GM21526 (cell line): ENCODE results near the gene EBP.
A peak's percentile ranks its signal among the peaks of the same experiment; 100 is the strongest.
"Not testable (repeated sequence)": the region's sequence is repeated elsewhere in the genome, so short reads cannot be mapped to it uniquely, and the experiment has no call there.

Source experiments
- ATAC-seq: cut with Tn5 transposase; IDR thresholded peaks from one replicate; pipeline ENCODE4 v1.9.1; 2021; ENCODE audit warnings: moderate library complexity; ENCODE audit not compliant: unreplicated experiment, low FRiP score

EBP gene

DNA sequence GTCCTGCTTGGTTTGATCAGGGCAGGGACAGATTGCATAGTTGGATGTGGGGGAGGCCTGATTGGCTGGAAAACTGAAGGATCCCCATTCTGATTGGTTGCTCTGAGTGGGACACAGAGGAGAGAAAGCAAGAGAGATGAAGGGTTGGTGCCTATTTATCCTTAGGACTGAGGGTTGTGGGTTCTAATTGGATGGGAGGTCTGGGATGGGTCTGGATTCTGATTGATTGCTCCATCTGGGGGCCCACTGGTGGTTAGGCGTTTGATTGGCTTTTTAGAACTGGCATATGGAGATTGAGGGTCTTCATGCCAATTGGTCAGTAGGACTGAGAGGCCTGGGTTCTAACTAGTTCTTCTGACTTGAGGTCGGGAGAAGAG is 644 bp upstream of the EBP start:
- no peak for ATAC-seq

DNA sequence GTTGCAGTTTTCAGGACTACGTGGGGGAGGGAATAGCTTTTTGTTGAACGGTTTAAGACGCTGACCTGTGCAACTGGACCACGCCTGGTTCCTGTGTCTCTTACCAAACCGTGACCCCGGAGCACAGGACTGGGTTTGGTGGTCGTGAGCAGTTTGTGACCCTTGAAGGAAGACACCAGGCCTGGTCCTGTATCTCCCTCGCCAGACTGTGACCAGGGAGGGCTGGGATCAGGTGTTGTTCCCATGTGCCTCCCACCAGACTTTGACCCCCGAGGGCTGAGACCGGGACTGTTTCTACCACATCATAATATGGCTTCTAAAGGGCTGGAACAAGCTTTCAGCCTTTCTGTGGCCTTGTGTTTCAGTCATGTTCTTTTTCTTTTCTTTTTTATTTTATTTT is 683 bp downstream of the EBP start:
- ATAC-seq = no peak

DNA sequence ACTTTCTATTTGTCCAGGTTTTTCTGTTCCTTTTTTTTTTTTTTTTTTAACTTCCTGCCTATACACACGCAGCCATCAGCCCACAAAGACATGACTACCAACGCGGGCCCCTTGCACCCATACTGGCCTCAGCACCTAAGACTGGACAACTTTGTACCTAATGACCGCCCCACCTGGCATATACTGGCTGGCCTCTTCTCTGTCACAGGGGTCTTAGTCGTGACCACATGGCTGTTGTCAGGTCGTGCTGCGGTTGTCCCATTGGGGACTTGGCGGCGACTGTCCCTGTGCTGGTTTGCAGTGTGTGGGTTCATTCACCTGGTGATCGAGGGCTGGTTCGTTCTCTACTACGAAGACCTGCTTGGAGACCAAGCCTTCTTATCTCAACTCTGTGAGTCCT is 2.1 kb downstream of the EBP start:
- no peak for ATAC-seq

DNA sequence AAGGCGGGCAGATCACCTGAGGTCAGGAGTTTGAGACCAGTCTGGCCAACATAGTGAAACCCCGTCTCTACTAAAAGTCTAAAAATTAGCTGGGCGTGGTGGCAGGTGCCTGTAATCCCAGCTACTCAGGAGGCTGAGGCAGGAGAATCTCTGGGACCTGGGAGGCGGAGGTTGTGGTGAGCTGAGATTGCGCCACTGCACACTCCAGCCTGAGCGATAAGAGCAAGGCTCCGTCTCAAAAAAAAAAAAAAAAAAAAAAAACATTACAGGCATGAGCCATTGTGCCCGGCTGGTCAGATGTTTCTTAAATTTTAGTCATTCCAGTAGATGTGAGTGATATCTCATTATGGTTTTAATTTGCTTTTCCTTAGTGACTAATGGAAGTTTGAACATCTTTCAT is 4.2 kb downstream of the EBP start:
- ATAC-seq = not testable (repeated sequence)

DNA sequence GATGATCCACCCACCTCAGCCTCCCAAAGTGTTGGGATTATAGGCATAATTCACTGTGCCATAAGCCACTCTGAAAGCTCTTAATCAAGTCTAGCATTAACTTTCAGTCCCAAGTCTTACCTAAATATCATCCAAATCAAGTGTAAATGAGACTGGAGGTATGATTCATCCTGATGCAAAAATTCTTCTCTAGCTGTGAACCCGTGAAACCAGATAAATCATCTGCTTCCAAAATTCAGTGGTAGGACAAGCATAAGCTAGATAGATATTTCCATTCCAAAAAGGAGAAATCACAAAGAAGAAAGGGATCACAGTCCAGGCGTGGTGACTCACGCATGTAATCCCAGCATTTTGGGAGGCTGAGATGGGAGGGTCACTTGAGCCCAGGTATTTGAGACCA is 9.1 kb downstream of the EBP start:
- ATAC-seq = no peak

DNA sequence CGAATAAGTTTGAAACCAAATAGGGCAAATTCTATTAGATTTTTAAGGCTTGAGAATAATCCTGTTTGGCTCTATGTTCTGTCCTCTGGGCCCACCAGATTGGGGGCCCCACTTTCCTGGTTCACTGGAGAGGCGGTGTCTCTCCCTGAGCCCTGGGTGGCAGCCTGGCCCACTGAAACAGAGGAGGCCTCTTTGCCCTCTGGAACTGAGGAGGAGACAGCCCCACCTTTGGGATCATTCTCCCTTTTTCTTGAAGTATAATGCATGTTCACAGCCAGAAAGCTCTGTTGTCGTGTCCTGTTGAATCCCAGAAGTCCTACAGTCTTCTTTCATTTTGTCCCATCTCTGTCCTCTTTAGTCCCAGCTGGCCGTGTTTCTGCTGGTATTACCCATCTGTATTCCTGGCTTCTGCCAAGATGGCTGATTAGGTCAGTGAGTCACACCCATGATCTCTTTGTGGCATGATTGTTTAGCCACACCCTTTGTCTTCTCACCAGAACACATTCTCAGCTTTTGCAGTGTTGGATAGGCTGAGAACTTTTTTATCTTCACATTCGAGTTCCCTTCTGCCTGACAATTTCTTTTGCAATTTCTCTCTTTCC is 9.9 kb downstream of the EBP start:
- ATAC-seq = no peak

DNA sequence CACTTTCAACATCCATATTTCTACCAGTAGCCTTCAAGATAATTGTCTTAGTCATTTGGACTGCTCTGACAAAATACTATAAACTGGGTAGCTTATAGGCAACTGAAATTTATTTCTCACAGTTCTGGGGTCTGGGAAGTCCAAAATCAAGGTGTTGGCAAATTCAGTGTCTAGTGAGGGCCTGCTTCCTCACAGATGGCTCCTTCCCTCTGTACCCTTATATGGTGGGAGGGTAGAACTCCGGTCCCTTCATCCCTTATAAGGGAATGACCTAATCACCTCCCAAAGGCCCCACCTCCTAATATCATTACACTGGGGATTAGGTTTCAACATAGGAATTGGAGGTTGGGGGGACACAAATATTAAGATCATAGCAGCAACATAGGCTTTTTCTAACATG is 10.6 kb downstream of the EBP start:
- ATAC-seq = no peak

DNA sequence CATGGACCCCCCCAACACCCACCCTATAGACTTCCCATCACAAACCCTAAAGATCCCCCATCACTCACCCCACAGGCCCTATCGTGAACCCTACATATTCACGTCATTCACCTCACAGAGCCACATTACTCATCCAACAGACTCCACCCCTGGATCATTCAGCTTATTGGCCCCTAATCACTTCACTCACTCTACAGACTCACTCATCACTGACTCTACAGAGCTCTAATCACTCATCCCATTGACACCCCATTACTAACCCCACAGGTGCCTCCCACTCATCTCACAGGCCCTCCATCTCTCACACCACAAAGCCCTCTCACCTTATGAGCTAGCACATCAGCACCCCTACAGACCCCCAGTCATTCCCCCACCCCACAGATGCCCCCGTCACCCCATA is 11.6 kb downstream of the EBP start:
- ATAC-seq = no peak

DNA sequence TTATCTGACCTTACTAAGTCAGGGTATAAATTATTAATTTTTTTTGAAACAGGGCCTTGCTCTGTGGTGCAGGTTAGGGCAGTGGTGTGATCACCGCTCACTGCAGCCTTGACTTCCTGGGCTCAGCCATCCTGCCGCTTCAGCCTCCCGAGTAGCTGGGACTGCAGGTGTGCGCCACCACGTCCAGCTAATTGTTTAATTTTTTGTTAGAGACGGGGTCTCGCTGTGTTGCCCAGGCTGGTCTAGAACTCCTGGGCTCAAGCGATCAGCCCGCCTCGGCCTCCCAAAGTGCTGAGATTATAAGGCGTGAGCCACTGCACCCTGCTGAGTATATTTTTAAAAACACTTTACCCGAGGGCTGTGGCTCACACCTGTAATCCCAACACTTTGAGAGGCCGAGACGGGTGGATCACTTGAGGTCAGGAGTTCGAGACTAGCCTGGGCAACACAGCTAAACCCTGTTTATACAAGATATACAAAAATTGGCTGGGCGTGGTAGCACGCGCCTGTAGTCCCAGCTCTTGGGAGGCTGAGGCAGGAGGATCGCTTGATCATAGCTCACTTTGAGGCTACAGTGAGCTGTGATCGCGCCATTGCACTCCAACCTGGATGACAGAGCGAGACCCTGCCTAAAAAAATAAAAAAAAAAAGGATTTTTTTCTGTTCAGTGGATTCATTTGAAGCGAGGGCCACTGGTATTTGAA is 17.2 kb downstream of the EBP start:
- ATAC-seq = no peak

DNA sequence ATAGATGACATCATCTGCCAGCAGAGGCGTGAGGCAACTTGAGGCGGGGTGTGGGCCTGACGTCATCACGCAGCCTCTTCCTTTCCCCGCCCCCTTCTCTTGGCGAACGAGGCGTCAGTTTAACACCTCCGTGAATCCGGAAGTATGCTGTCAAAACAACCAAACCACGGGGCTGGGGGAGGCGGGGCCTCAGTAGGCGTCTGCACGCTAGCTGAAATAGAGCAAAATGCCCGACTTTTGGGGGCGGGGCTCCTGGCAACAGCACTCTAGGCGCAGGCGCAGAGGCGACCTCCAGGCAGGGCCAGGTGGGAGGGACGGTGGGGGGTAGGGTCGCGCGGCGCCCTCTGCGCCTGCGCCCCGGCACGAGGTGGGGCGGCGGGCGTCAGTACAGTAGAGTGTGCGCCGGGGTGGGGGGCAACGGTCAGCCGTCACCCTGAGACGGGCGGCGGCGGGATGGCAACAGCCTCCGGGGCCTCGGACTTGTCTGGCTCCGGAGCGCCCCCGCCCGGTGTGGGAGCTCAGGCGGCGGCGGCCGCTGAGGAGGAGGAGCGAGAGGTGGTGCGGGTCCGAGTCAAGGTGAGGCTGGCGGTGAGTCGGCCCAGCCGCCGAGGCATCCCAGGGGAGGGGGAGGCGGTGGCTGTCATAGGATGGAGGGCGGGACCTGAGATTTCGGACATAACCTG is 17.9 kb downstream of the EBP start, which contains the start of gene TBC1D25:
Gene TBC1D25 (plus strand): TSS at position 370 of the 683 bp plus-strand sequence. CDS start 84 bp downstream, at position 454.
- ATAC-seq = peak; percentile 79

DNA sequence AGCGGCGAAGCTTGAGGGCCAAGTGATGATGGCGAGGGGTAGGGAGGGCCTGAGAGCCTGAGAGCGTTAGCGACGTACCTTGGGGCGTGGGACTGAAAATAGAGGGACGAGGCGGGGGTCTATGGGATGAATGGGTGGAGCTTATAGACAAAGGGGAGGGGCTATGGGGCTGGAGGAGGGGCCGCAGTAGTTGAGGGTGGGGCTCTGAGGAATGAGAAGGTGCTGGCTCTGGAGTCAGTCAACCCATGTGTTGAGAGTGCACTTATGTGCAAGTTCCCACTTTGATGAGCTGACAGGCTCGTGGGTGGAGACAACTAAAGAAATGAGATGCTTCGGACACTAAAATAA is 18.4 kb downstream of the EBP start:
- peak; percentile 36 for ATAC-seq

DNA sequence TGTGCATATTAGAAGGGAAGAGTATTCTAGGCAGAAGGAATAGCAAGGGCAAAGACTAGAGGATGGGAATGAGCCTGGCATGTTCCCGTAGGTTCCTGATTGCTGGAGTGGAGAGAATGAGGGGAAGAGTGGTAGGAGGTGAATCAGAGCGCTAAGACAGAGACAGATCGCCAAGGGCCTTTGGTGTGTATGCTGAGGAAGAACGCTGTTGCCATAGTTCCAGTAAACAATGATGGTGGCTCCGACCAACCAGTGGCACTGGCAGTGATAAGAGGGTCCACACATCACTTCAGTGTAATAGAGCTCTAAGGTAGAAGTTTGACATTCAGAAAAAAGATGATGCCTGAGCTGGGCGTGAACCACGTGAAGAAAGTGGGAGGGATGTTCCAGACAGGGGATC is 18.9 kb downstream of the EBP start:
- no peak for ATAC-seq

DNA sequence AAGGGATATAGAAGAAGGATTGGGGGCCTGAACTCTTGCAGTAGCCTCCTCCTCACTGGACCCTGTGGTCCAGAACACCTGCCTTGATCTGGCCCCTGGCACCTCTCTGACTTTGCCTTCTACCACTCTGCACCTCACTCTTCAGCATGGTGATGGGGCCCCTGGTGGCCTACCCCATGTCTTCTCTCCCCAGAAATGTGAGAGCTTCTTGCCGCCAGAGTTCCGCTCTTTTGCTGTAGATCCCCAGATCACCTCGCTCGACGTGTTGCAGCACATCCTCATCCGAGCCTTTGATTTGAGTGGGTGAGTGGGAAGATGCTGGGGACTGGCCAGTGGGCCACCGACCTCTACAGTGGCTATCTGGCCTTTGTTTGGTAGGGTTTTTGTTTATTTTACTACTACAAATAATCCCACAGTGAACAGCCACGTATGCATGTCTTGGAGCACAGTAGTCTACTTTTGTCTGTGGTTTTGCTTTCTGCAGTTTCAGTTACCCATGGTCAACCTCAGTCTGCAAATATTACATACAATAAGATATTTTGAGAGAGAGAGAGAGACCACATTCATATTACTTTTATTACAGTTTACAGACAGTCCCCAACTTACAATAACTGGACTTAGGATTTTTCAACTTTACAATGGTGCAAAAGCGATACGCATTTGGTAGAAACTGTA is 19.7 kb downstream of the EBP start:
- no peak for ATAC-seq

DNA sequence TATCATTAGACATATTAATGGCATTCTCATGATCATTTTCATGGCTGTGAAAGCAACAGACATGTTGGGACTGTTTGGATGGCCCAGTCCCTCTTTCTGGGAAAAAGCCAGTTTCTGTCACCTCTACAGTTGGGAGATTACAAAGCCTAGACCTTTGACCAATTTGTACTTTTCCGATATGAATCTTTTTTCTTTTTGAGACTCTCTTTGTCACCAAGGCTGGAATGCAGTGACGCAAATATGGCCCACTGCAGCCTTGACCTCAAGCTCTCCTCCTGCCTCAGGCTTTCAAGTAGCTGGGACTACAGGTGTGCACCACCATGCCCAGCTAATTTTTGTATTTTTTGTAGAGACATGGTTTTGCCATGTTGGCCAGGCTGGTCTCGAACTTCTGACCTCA is 27.3 kb downstream of the EBP start:
- no peak for ATAC-seq

DNA sequence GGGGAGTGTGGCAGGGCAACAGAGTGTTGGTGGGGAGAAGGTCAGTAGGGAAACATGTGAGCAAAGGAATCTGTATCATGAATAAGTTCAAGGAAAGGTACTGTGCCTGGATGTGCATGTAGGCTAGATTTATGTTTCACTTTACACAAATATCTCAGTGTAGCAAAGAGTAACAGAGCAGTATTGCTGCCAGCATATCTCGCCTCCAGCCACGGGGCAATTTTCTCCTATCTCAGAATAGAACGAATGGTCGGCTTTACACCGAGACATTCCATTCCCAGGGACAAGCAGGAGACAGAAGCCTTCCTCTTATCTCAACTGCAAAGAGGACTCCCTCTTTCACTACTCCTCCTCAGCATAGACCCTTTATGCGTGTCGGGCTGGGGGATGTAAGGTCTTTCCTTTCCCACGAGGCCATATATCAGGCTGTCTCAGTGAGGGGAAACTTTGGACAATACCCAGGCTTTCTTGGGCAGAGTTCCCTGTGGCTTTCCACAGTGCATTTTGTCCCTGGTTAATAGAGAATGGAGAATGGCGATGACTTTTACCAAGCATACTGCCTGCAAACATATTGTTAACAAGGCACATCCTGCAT is 34.2 kb downstream of the EBP start:
- ATAC-seq = not testable (repeated sequence)

DNA sequence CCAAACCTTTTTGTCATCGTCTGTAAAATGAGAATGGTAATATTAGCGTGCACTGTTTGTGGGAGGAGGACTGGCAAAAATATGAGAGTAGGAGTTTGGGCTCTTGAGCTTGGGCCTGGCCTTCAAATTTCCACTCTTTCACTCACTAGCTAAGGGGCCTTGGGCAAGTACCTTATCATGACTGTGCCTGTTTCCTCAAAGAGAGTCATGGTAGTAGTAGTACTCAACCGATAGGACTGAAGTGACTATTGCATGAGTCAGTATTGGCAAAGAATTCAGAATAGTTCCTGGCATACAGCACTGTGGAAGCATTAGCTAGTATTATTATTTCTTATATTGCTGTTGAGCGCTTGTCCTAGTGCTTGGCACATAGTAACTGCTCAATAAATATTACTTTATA is 36.7 kb downstream of the EBP start:
- ATAC-seq = no peak

DNA sequence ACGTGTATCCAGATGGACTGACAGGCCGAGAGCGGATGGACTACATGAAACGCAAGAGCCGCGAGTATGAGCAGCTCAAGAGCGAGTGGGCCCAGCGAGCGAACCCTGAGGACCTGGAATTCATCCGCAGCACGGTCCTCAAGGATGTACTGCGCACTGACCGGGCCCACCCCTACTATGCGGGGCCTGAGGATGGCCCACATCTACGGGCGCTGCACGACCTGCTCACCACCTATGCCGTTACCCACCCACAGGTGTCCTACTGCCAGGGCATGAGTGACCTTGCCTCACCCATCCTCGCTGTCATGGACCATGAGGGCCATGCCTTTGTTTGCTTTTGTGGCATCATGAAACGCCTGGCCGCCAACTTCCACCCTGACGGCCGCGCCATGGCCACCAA is 38.0 kb downstream of the EBP start:
- no peak for ATAC-seq

DNA sequence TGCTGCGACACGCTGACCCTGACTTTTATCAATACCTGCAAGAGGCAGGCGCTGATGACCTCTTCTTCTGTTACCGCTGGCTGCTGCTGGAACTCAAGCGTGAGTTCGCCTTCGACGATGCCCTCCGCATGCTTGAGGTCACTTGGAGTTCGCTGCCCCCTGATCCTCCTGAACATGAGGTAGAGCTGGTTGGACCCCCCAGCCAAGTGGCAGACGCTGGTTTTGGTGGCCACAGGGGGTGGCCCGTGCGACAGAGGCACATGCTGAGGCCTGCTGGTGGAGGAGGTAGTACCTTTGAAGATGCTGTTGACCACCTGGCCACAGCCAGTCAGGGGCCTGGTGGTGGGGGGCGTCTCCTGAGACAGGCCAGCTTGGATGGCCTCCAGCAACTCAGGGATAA is 38.4 kb downstream of the EBP start:
- ATAC-seq = no peak

DNA sequence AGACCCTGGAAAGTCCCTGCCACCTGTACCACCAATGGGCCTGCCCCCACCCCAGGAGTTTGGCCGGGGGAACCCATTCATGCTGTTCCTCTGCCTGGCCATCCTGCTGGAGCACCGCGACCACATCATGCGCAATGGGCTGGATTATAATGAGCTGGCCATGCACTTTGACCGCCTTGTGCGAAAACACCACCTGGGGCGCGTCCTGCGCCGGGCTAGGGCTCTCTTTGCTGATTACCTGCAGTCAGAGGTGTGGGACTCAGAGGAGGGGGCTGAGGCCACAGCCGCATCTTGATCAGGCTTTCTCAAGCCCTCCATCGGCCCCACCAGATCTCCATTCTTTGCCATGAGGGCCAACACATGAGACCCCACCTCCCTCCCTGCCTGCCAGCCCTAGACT is 39.1 kb downstream of the EBP start:
- no peak for ATAC-seq

DNA sequence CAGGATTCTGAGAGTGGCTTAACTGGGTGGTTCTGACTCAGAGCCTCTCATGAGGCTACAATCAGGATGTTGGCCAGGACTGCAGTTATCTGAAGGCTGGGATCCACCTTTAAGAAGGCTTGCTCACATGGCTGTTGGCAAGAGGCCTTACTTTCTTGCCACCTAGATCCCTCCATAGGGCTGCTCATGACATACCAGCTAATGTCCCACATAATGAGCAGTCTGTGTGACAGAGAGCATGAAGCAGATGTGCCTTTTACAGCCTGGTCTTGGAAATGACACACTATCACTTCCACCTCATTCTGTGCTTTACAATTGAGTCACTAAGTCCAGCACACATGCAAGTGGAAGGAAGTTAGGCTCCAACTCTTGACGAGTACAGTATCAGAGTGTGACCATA is 48.4 kb downstream of the EBP start:
- ATAC-seq = no peak

DNA sequence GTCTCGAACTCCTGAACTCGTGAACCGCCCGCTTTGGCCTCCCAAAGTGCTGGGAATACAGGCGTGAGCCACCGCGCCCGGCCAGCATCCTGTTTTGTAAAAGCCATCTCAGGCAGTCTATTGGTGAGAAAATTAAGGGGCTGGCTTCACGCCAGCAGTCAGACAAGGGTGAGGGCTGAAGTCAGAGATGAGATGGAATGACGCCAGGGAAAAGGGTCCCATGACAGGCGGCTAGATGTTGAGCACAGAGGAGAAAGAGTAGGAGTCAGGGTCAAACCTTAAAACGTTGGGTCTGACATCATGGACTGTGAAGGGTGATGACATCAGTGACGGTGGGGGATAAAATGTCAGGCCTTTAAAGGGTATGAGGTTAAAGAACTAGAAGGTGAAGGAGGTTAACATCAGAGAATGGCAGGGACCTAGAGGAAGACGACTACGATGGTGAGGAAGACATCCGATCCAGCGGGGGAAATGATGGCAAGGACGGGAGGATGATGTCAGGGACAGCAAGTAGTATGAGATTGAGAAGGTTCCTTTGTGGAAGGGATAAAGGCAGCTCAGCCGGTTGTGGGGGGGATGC is 52.2 kb downstream of the EBP start:
- peak; percentile 8 for ATAC-seq
